ENCODE results near the gene AVL9.

DNA sequence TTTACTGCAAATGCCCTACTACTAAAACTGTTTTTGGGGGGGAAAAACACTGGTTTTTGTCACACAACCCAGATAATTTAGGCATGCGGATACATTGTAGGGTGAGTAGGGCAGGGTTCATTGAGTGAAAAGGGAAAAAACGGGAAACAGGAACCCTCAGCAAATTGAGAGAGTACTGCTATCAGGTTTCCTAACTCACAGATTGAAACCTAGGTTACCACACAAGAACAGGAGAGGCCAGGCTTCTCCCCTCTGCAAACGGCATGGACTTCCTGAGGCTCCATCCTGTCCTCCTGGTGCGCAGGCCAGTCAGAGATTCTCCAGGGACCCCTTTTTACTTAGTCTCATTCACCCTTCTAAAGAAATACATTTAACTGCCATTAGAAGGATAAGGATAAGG, 30.6 kb downstream of the AVL9 start:
- TF ChIP-seq, protein P1, sequence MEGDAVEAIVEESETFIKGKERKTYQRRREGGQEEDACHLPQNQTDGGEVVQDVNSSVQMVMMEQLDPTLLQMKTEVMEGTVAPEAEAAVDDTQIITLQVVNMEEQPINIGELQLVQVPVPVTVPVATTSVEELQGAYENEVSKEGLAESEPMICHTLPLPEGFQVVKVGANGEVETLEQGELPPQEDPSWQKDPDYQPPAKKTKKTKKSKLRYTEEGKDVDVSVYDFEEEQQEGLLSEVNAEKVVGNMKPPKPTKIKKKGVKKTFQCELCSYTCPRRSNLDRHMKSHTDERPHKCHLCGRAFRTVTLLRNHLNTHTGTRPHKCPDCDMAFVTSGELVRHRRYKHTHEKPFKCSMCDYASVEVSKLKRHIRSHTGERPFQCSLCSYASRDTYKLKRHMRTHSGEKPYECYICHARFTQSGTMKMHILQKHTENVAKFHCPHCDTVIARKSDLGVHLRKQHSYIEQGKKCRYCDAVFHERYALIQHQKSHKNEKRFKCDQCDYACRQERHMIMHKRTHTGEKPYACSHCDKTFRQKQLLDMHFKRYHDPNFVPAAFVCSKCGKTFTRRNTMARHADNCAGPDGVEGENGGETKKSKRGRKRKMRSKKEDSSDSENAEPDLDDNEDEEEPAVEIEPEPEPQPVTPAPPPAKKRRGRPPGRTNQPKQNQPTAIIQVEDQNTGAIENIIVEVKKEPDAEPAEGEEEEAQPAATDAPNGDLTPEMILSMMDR (IDR thresholded peaks at IDR 0.05) = no peak
- TF ChIP-seq POLR2A (IDR thresholded peaks at IDR 0.05) = no peak

Measured in breast epithelium (tissue), 3 donors.